GM12878 (cell line): ENCODE results near the gene TMPRSS6. TPM values are rescaled to one million over a fixed set of nuclear protein-coding genes. Genes with fewer than 3 reads are reported as not detected.

Source experiments
- ATAC-seq: fragments of 200-7000 bp; cut with Tn5 transposase; 3 replicates; pipeline ENCODE4 v1.9.1; 2020; ENCODE audit warnings: mild to moderate bottlenecking, moderate library complexity
- BruUV-seq: library from RNA; stranded (reverse); fragments of 400-500 nt; replicated peaks from 2 replicates; lab custom pipeline; 2021; lab: Mats Ljungman, UMichigan
- CTCF ChIA-PET: fragments of 300-600 bp; sonication (Branson Sonifier 250); formaldehyde crosslinking; extraction: SDS; loops from one replicate; lab custom pipeline; 2021; ENCODE audit warnings: inconsistent platforms; lab: Yijun Ruan, JAX
- POLR2A ChIA-PET: fragments of 350-600 bp; formaldehyde crosslinking; extraction: SDS; loops from one replicate; lab custom pipeline; 2021; ENCODE audit warnings: inconsistent platforms; lab: Charles Lee
- RAD21 ChIA-PET: fragments of 300-600 bp; sonication (Branson Sonifier 250); formaldehyde crosslinking; loops from one replicate; lab custom pipeline; 2023; ENCODE audit warnings: antibody characterized with exemption; ENCODE audit not compliant: unreplicated experiment; lab: Charles Lee
- SMC1A ChIA-PET: fragments of 300-600 bp; sonication (Branson Sonifier 250); formaldehyde crosslinking; loops from one replicate; lab custom pipeline; 2023; ENCODE audit not compliant: unreplicated experiment, uncharacterized antibody; lab: Charles Lee
- DNase-seq: peaks from one replicate; pipeline ENCODE4 v3.0.0-alpha.2; 2011; ENCODE audit warnings: low read depth, low spot score
- FAIRE-seq: peaks from 3 replicates; lab custom pipeline; 2011; peaks lifted over from hg19 to GRCh38; lab: Jason Lieb, UNC
- H2AFZ ChIP-seq: 2 replicates; pipeline ENCODE4 v1.6.0; 2011; ENCODE audit warnings: low read depth, low read length, control low read depth; ENCODE audit not compliant: control insufficient read depth
- H3K27ac ChIP-seq: 2 replicates; pipeline ENCODE4 v1.5.1; 2011; ENCODE audit warnings: control low read depth; ENCODE audit not compliant: control insufficient read depth, insufficient read depth
- H3K27me3 ChIP-seq, 2 experiments: replicated peaks in 1 of 2; 2 replicates each; pipeline versions ENCODE4 v1.6.0 to v1.6.1; 2011; ENCODE audit warnings: low read length in 1 of 2; ENCODE audit not compliant: control insufficient read depth in 2 of 2, insufficient read depth in 2 of 2
- H3K36me3 ChIP-seq, 2 experiments: 2 replicates each; pipeline ENCODE4 v1.5.1; 2011; ENCODE audit warnings: low read length in 1 of 2; ENCODE audit not compliant: control insufficient read depth in 2 of 2, insufficient read depth in 2 of 2
- H3K4me1 ChIP-seq: 2 replicates; pipeline ENCODE4 v1.6.1; 2011; ENCODE audit warnings: mild to moderate bottlenecking, low read length, moderate library complexity, mixed read lengths; ENCODE audit not compliant: control insufficient read depth, insufficient read depth
- H3K4me2 ChIP-seq: 2 replicates; pipeline ENCODE4 v1.6.0; 2011; ENCODE audit warnings: control low read depth; ENCODE audit not compliant: control insufficient read depth, insufficient read depth
- H3K4me3 ChIP-seq: fragments of 200-600 bp; sonication (generic); 2 replicates; pipeline ENCODE4 v1.5.1; 2016
- H3K79me2 ChIP-seq: 2 replicates; pipeline ENCODE4 v1.6.0; 2011; ENCODE audit warnings: low read length; ENCODE audit not compliant: control insufficient read depth, insufficient read depth
- H3K9ac ChIP-seq: 2 replicates; pipeline ENCODE4 v1.8.0; 2011; ENCODE audit warnings: low read length, control low read depth, mixed read lengths; ENCODE audit not compliant: control insufficient read depth, insufficient read depth
- H3K9me3 ChIP-seq: replicated peaks from 3 replicates; pipeline ENCODE4 v1.5.1; 2011; ENCODE audit warnings: mild to moderate bottlenecking, low read length; ENCODE audit not compliant: control insufficient read depth, insufficient read depth
- H4K20me1 ChIP-seq: 2 replicates; pipeline ENCODE4 v1.6.0; 2011; ENCODE audit not compliant: control insufficient read depth, insufficient read depth
- BCL11A ChIP-seq: IDR thresholded peaks from 2 replicates; pipeline ENCODE4 v1.6.1; 2011; ENCODE audit warnings: low read depth, low read length
- EED ChIP-seq: sonication (generic); IDR thresholded peaks from 2 replicates; pipeline ENCODE4 v1.6.1; 2016; ENCODE audit warnings: antibody characterized with exemption, low read depth
- HDGF ChIP-seq: fragments of 450-650 bp; IDR thresholded peaks from 2 replicates; pipeline ENCODE4 v1.6.1; 2016; ENCODE audit warnings: antibody characterized with exemption
- KAT2A ChIP-seq: conservative IDR thresholded peaks from 2 replicates; pipeline ENCODE4 v1.6.1; 2011; ENCODE audit warnings: low read depth, low read length; ENCODE audit not compliant: control insufficient read depth
- LARP7 ChIP-seq: fragments of 450-650 bp; IDR thresholded peaks from 2 replicates; pipeline ENCODE4 v1.6.1; 2017; ENCODE audit warnings: mild to moderate bottlenecking
- MEF2B ChIP-seq: fragments of 450-650 bp; IDR thresholded peaks from 2 replicates; pipeline ENCODE4 v1.6.1; 2018; ENCODE audit warnings: mild to moderate bottlenecking, moderate library complexity; ENCODE audit not compliant: partially characterized antibody, poor library complexity, severe bottlenecking
- SMC3 ChIP-seq: IDR thresholded peaks from 2 replicates; pipeline ENCODE4 v1.6.1; 2011; ENCODE audit warnings: low read length, improper control_type of control experiment, borderline replicate concordance
- WGBS: methylation state at CpG from one replicate; pipeline ENCODE4 v1.1.6; 2016; ENCODE audit warnings: low lambda C conversion rate; ENCODE audit not compliant: insufficient replicate concordance, insufficient coverage; ENCODE audit errors: missing lambda C conversion rate; 5-methylcytosine and 5-hydroxymethylcytosine counted together
- in situ Hi-C: fragments of 300-500 bp; cut with MboI; formaldehyde crosslinking; loops from 9 replicates; pipeline ENCODE4 v1.14.3; 2018; ENCODE audit warnings: mixed read lengths
- intact Hi-C: fragments of 100-400 bp; cut with micrococcal nuclease; formaldehyde crosslinking; loops from one replicate; pipeline ENCODE4 v1.14.2; 2022; ENCODE audit not compliant: unreplicated experiment
- polyA plus RNA-seq, 11 experiments: library from polyadenylated mRNA; depleted of rRNA in 4 of 11; unstranded in 6 of 11; stranded (reverse) in 5 of 11; fragments of >200 nt; fragmentation: Nextera tagmentation in 4 of 11; fragmentation: Illumina TruSeq in 1 of 11; extraction: Ambion mirVana in 4 of 11; extraction: Trizol in 1 of 11; gene quantifications; 1 replicate in 1 of 11; 2 replicates in 10 of 11; pipeline versions ENCODE4 v1.2.1 to v1.2.3, GENCODE V29; 2011 to 2016; ENCODE audit warnings: inconsistent platforms in 2 of 11, missing spikeins in 2 of 11, low read depth in 1 of 11
- total RNA-seq, 4 experiments: library from RNA; depleted of rRNA in 3 of 4; stranded (reverse); fragments of >200 nt in 3 of 4; fragmentation: Illumina TruSeq in 1 of 4; extraction: Trizol in 1 of 4; gene quantifications; 2 replicates each; pipeline versions ENCODE4 v1.2.1 to v1.2.3, GENCODE V29; 2013 to 2021
- TF ChIP-seq, protein P1 (sequence below): IDR thresholded peaks from 2 replicates; pipeline ENCODE4 v1.6.1; 2011; ENCODE audit warnings: mild to moderate bottlenecking, low read depth, low read length, moderate library complexity; ENCODE audit not compliant: insufficient replicate concordance
- TF ChIP-seq, protein P2 (sequence below): fragments of 450-650 bp; IDR thresholded peaks from 2 replicates; pipeline ENCODE4 v1.6.1; 2016; ENCODE audit warnings: mild to moderate bottlenecking, moderate library complexity, borderline replicate concordance

TMPRSS6 gene
- total and polyA plus RNA-seq, 10 of the 15 experiments (the other 5 are each of a cell fraction or from before 2014, with no cell fraction given), result 0.06 to 0.69 (median 0.19) TPM; not detected in 6

DNA sequence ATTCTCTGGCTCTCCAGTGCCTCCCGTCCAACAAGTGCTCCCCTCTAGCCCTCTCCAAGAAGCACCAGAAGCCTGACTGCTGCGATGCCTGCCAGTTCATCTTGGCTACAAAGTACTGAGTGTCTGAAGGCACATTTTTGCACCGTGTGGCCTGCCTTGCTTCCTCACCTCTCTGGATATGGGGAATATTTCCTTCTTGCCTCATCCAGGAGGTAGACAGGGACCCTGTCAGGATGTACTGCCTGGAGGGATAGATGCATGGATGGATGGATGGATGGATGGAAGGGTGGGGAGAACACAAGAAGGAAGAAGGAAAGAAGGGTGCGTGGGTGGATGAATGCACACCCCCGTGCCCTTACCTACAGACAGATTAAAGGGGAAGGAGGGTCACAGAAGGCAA, 30.4 kb downstream of the TMPRSS6 start:
- Histone ChIP-seq H3K79me2 (no peaks in the 10 kb centered on the region), H3K4me2 (no peak overlapping the region), H3K4me3 (no peak overlapping the region), H3K36me3 (no peaks in the 10 kb centered on the region), H3K9ac (no peak overlapping the region), H3K27ac (no peak overlapping the region), H4K20me1 (no peaks in the 10 kb centered on the region), H3K9me3 (no peaks in the 10 kb centered on the region), H2AFZ (no peak overlapping the region), H3K27me3 (peaks cover 0 to 3% of the 10 kb centered on the region in 2 experiments; a peak in 2 of 4 replicates), H3K4me1 (peaks cover 10% of the 10 kb centered on the region)
- FAIRE-seq, result no peak
- ATAC-seq, result no peak
- ChIA-PET RAD21 (interaction anchor here (0.6 to 1.3 kb wide), 9 partner anchors 9 to 119 kb away, joined by 3 to 8 read pairs (median 5); no protein-coding TSS in a partner anchor), SMC1A (interaction anchor here (0.9 to 1.4 kb wide), 5 partner anchors 11 to 87 kb away, joined by 3 to 7 read pairs (median 3); no protein-coding TSS in a partner anchor), CTCF (interaction anchor here (0.8 to 1.4 kb wide), 10 partner anchors 41 to 181 kb away, joined by 3 to 11 read pairs (median 4); partner anchors contain the start of gene IL2RB), POLR2A (interaction anchor here (1.8 kb wide), 1 partner anchor 43 kb away, joined by 6 read pairs; no protein-coding TSS in a partner anchor)
- 12% methylated on average over 5 of the region's 5 CpGs for WGBS
- TF ChIP-seq, protein P1, sequence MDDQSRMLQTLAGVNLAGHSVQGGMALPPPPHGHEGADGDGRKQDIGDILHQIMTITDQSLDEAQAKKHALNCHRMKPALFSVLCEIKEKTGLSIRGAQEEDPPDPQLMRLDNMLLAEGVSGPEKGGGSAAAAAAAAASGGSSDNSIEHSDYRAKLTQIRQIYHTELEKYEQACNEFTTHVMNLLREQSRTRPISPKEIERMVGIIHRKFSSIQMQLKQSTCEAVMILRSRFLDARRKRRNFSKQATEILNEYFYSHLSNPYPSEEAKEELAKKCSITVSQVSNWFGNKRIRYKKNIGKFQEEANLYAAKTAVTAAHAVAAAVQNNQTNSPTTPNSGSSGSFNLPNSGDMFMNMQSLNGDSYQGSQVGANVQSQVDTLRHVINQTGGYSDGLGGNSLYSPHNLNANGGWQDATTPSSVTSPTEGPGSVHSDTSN, result no peak
- DNase-seq, result no peak
- in situ Hi-C loops (no loop called here), intact Hi-C loops (loop anchor here (2.0 to 5.0 kb wide), 2 partner anchors 68 to 182 kb away; partner anchors contain the start of gene IL2RB)
- BruUV-seq, result no TSS peak

GRCh38 chr22:37077802-37078448, 31.6 kb downstream of the TMPRSS6 start:
- 9% methylated on average over 15 of the region's 15 CpGs for WGBS
- RAD21 ChIA-PET, result interaction anchor here (0.8 to 1.2 kb wide), 7 partner anchors 44 to 122 kb away, joined by 3 to 8 read pairs (median 4); no protein-coding TSS in a partner anchor
- Histone ChIP-seq H3K27ac (no peak overlapping the region), H3K9me3 (no peaks in the 10 kb centered on the region), H3K9ac (no peak overlapping the region), H3K4me3 (no peak overlapping the region), H4K20me1 (no peaks in the 10 kb centered on the region), H3K27me3 (peaks cover 0 to 3% of the 10 kb centered on the region in 2 experiments; a peak in 2 of 4 replicates), H3K4me1 (peaks cover 10% of the 10 kb centered on the region), H2AFZ (peak overlapping the region; percentile 70; the same call in 1 of the 2 replicates), H3K4me2 (no peak overlapping the region), H3K36me3 (no peaks in the 10 kb centered on the region), H3K79me2 (no peaks in the 10 kb centered on the region)
- intact Hi-C loops (loop anchor here (1.0 to 5.0 kb wide), 3 partner anchors 69 to 183 kb away; partner anchors contain the start of gene IL2RB), in situ Hi-C loops (no loop called here)
- ATAC-seq, result peak; percentile 91
- SMC1A ChIA-PET, result interaction anchor here (1.0 to 2.0 kb wide), 5 partner anchors 68 to 120 kb away, joined by 3 to 8 read pairs (median 5); no protein-coding TSS in a partner anchor
- DNase-seq, result no peak
- no TSS peak for BruUV-seq
- POLR2A ChIA-PET, result interaction anchor here (0.6 to 1.8 kb wide), 2 partner anchors 44 to 92 kb away, joined by 3 to 6 read pairs; no protein-coding TSS in a partner anchor
- FAIRE-seq, result peak; percentile 85
- CTCF ChIA-PET, result interaction anchor here (0.6 to 1.6 kb wide), 15 partner anchors 9 to 120 kb away, joined by 3 to 6 read pairs (median 4); partner anchors contain the start of gene IL2RB
- TF ChIP-seq SMC3 (peak; percentile 97), BCL11A (no peak), LARP7 (no peak; the same call in 1 of the 2 replicates), EED (0 out of 2 replicates have a peak, but pooled peaks have one; percentile 27), HDGF (0 out of 2 replicates have a peak, but pooled peaks have one; percentile 32), KAT2A (no peak), MEF2B (no peak)
- TF ChIP-seq, protein P2, sequence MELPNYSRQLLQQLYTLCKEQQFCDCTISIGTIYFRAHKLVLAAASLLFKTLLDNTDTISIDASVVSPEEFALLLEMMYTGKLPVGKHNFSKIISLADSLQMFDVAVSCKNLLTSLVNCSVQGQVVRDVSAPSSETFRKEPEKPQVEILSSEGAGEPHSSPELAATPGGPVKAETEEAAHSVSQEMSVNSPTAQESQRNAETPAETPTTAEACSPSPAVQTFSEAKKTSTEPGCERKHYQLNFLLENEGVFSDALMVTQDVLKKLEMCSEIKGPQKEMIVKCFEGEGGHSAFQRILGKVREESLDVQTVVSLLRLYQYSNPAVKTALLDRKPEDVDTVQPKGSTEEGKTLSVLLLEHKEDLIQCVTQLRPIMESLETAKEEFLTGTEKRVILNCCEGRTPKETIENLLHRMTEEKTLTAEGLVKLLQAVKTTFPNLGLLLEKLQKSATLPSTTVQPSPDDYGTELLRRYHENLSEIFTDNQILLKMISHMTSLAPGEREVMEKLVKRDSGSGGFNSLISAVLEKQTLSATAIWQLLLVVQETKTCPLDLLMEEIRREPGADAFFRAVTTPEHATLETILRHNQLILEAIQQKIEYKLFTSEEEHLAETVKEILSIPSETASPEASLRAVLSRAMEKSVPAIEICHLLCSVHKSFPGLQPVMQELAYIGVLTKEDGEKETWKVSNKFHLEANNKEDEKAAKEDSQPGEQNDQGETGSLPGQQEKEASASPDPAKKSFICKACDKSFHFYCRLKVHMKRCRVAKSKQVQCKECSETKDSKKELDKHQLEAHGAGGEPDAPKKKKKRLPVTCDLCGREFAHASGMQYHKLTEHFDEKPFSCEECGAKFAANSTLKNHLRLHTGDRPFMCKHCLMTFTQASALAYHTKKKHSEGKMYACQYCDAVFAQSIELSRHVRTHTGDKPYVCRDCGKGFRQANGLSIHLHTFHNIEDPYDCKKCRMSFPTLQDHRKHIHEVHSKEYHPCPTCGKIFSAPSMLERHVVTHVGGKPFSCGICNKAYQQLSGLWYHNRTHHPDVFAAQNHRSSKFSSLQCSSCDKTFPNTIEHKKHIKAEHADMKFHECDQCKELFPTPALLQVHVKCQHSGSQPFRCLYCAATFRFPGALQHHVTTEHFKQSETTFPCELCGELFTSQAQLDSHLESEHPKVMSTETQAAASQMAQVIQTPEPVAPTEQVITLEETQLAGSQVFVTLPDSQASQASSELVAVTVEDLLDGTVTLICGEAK, result peak; percentile 85
